ENCODE data around the gene KCNC4. TPM values are rescaled to one million over a fixed set of nuclear protein-coding genes. Genes with fewer than 3 reads are reported as not detected.

Gene KCNC4
- total RNA-seq, 4 donors from 2014 or later, result 3.8 to 12.5 (median 4.6) TPM

DNA sequence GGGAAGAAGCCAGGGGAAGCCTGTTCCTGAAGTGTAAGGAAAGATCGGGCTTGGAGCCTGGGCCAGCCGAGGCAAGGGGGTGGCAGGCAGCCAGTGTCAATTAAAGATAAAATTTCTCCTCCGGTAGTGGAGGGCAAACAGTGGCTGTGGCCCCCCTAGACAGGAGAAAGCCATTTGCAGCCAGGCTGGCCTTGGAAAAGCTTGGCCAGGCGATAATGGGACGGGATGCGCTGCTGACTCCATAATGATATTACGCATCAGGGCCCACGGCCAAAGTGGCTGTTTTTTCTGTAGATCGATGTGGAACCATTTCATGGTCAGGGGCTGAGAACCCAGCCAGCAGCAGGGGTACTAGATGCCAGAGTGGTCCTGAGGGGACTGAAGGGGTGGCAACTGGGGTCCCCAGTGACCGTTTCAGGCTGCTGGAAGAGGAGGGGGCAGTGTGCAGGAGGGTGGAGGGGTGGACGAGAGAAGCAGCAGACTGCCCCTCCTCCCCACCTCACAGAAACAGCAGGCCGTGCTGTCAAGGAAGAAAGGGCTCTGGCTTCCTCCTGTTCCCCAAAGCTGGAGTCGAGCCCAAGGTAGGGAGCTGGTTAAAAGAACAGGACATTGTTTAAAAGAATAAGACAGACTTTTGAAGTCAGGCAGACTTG, 25.2 kb downstream of the KCNC4 start:
- no peak for DNase-seq

DNA sequence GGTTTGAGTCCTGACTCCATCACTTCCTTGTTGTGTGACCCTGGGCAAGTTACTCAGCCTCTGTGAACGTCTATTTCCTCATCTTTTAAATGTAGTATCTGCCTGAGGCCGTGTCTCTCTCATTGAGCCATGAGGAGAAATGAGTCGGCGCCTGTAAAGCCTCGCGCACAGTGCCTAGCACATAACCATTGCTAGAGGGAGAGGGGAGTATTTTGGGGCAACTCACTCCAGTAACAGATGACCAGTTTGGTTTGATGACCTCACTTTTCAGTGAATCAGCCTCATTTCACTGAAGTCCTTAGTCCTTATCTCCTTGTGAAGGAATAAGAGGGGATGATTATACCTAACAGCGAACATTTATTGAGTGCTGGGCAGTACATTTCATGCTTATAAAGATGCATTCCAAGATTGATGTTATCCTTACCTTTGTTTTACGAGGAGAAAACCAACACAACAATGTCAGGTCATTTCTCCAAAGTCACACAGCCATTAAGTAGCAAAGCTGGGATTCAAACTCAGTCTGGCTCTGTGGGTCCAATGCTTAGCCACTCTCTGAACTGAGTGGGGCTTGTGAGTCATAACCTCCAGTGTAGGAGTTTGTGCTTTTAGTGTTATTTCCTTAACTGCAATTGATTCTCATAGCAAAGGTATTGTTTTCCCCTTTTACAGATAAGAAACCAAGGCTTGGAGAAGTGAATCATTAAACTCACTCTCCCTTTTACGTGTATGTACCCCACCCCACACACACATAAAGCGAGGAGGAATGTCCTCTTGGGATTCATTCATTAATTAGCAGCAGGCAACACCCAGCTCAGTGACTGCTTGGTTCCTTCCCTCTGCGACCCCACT, 25.9 kb downstream of the KCNC4 start:
- intact Hi-C loops (cut with DNase I), result no loop called here
- WGBS, 2 donors, result 78 to 82% methylated on average over 11 of the region's 11 CpGs
- no peak overlapping the region for H3K27ac ChIP-seq

More for the DNA sequence above, 25.2 kb downstream of the KCNC4 start:
- no peaks in the 10 kb centered on the region for H3K4me1 ChIP-seq
- no peaks in the 10 kb centered on the region for H3K9me3 ChIP-seq
- TF ChIP-seq, protein P1, sequence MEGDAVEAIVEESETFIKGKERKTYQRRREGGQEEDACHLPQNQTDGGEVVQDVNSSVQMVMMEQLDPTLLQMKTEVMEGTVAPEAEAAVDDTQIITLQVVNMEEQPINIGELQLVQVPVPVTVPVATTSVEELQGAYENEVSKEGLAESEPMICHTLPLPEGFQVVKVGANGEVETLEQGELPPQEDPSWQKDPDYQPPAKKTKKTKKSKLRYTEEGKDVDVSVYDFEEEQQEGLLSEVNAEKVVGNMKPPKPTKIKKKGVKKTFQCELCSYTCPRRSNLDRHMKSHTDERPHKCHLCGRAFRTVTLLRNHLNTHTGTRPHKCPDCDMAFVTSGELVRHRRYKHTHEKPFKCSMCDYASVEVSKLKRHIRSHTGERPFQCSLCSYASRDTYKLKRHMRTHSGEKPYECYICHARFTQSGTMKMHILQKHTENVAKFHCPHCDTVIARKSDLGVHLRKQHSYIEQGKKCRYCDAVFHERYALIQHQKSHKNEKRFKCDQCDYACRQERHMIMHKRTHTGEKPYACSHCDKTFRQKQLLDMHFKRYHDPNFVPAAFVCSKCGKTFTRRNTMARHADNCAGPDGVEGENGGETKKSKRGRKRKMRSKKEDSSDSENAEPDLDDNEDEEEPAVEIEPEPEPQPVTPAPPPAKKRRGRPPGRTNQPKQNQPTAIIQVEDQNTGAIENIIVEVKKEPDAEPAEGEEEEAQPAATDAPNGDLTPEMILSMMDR (IDR thresholded peaks at IDR 0.05), result no peak
- no peak for TF ChIP-seq POLR2A (IDR thresholded peaks at IDR 0.05)
- intact Hi-C loops (cut with DNase I), result no loop called here
- peak overlapping the region in 1 of 3 donors; percentile 17 for H3K27ac ChIP-seq
- H3K36me3 ChIP-seq, result no peaks in the 10 kb centered on the region
- WGBS, 2 donors, result 60 to 64% methylated on average over 13 of the region's 13 CpGs
- H3K4me3 ChIP-seq (replicated peaks in 1 of 3), result no peak overlapping the region
- H3K27me3 ChIP-seq, result no peaks in the 10 kb centered on the region

DNA sequence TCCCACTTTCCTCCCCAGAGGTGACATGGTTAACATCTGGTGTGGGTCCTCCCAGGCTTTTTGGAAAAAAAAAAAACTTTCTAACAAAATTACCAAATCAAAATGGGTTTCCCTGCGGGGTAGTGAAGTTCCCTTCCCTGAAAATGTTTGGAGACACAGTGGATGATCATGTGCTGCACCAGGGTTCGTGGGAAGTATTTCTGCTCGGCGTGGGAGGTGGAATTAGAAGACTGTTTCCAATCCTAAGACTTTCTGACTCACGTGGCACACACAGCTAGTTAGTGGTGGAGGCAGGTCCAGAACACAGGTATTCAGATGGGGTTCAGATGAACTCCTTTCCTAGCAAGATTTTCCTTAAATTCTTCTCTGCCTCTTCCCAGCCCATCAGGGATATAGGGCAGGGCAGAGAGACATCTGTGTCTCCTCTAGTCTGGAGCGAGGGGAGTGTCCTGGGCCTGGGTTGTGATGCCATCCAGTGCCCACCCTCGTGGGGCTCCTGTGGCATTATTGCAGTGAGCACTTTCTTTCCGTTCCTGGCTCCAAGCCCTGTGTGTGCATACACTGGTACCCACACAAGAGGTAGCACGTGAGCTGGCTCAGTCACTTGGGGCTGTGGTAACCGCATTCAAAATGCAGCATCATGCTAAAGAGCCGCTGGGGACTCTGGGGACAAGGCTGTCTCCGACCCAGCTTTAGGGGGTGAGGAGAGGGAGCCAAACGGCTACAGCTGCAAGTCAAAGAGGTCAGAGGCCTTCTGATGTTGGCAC, 27.5 kb downstream of the KCNC4 start:
- Histone ChIP-seq H3K4me3 (replicated peaks in 1 of 3) (no peak overlapping the region), H3K9me3 (no peaks in the 10 kb centered on the region), H3K4me1 (no peaks in the 10 kb centered on the region), H3K27me3 (no peaks in the 10 kb centered on the region), H3K27ac (no peak overlapping the region), H3K36me3 (no peaks in the 10 kb centered on the region)
- TF ChIP-seq, protein P1 (IDR thresholded peaks at IDR 0.05), result no peak
- TF ChIP-seq POLR2A (IDR thresholded peaks at IDR 0.05), result no peak
- intact Hi-C loops (cut with DNase I), result no loop called here
- WGBS, 2 donors, result 57 to 60% methylated on average over 10 to 13 of the region's 13 CpGs
- DNase-seq, result peak; percentile 78 to 83

More for the DNA sequence above, 25.9 kb downstream of the KCNC4 start:
- H3K27me3 ChIP-seq, result no peaks in the 10 kb centered on the region
- no peak for TF ChIP-seq POLR2A (IDR thresholded peaks at IDR 0.05)
- H3K9me3 ChIP-seq, result no peaks in the 10 kb centered on the region
- no peaks in the 10 kb centered on the region for H3K4me1 ChIP-seq
- no peaks in the 10 kb centered on the region for H3K36me3 ChIP-seq
- no peak overlapping the region for H3K4me3 ChIP-seq (replicated peaks in 1 of 3)
- no peak for DNase-seq

DNA sequence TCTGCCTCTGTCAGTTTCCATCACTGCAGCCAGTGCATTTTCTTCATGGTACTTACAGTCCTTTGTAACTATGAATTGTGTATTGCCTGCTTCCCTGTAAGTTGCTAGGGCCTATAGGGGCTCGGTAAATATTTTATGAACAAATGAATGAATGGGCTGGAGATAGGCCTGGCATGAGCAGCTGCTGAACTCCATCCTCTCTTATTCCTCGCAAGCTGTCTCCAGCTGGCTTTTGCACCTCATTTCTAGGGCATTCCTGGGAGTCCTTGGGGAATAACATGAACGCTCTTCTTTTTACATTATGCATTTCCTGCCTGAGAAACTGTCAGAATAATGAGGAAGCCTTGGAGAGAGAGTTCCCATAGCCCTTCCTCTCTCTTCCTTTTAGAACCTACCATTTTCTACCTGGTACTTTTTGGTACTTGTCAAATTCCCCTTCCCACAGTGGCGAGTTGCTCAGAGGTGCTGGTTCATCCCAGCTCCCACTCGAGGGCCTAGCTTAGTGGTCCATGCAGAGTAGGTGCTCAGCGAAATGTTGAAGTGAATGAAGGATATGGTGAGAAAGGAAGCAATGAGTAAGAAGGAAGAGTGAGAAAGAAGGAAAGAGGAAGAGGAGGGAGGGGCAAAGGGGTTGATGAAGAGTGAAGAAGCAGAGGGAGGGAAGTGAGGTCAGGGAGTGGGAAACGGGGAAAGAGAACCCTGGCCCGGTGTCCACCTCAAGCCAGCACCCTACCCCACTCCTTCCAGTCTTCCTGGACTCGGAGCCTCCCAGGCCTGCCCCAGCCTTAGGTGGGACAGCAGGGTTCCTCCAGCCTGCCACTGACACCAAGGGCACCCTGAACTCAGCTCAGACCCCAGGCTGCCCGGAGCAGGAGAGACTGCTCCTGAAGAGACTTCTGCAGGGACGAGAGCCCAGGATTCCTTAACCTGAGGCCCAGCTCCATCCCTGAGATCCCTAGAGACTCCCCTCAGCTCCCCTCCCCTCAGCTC, 29.6 kb downstream of the KCNC4 start:
- intact Hi-C loops (cut with DNase I), result no loop called here
- 73 to 82% methylated on average over 11 of the region's 11 CpGs for WGBS, 2 donors
- DNase-seq, result no peak
- Histone ChIP-seq H3K27me3 (no peaks in the 10 kb centered on the region), H3K4me1 (no peaks in the 10 kb centered on the region), H3K27ac (no peak overlapping the region), H3K36me3 (no peaks in the 10 kb centered on the region), H3K4me3 (replicated peaks in 1 of 3) (no peak overlapping the region), H3K9me3 (no peaks in the 10 kb centered on the region)
- TF ChIP-seq, protein P1 (IDR thresholded peaks at IDR 0.05), result no peak

Data from thyroid gland (tissue), 4 donors.